SKM-1 treated with dmso at 0.1 percent for 144 hours (cell line): ENCODE results near the gene CCDC74B.
"Not testable (repeated sequence)": the region's sequence is repeated elsewhere in the genome, so short reads cannot be mapped to it uniquely, and the experiment has no call there.

Source experiments
- DNase-seq: peaks from one replicate; lab custom pipeline; 2025; ENCODE audit not compliant: unreplicated experiment; lab: John Stamatoyannopoulos, UW

CCDC74B gene

GRCh38 chr2:130145006-130145414, at the start of gene CCDC74B:
TSS of gene CCDC74B (minus strand) at chr2:130145112. CDS start at chr2:130144996, 116 bp downstream.
- DNase-seq, result not testable (repeated sequence)

GRCh38 chr2:130193824-130194223, 48.9 kb upstream of the CCDC74B start:
- DNase-seq, result not testable (repeated sequence)

GRCh38 chr2:130192451-130192850, 47.5 kb upstream of the CCDC74B start:
- DNase-seq, result not testable (repeated sequence)

- DNase-seq, result not testable (repeated sequence)
These were observed 46.4 kb upstream of the CCDC74B start for GRCh38 chr2:130191319-130191718.

GRCh38 chr2:130190237-130190636, 45.3 kb upstream of the CCDC74B start:
- DNase-seq, result no peak

GRCh38 chr2:130188958-130189357, 44.0 kb upstream of the CCDC74B start:
- DNase-seq, result not testable (repeated sequence)

GRCh38 chr2:130187859-130188792, 43.2 kb upstream of the CCDC74B start:
- DNase-seq, result not testable (repeated sequence)

- DNase-seq, result no peak
These were observed 42.4 kb upstream of the CCDC74B start for GRCh38 chr2:130187268-130187667.

- no peak for DNase-seq
These were observed 41.5 kb upstream of the CCDC74B start for GRCh38 chr2:130186391-130186790.

GRCh38 chr2:130185896-130186295, 41.0 kb upstream of the CCDC74B start:
- DNase-seq, result no peak

- no peak for DNase-seq
These were observed 40.5 kb upstream of the CCDC74B start for GRCh38 chr2:130185436-130185835.

- DNase-seq, result no peak
These were observed 38.8 kb upstream of the CCDC74B start for GRCh38 chr2:130183512-130184373.

- not testable (repeated sequence) for DNase-seq
These were observed 38.1 kb upstream of the CCDC74B start for GRCh38 chr2:130182826-130183511.

GRCh38 chr2:130181880-130182682, 37.2 kb upstream of the CCDC74B start, which contains the start of gene MZT2B:
TSS of gene MZT2B (plus strand) at chr2:130182262. CDS start at chr2:130182283, 21 bp downstream.
- DNase-seq, result peak; percentile 84

- DNase-seq, result peak; percentile 83
These were observed 36.5 kb upstream of the CCDC74B start, which contains the start of gene SMPD4 for GRCh38 chr2:130181325-130181879. TSS of gene SMPD4 (minus strand) at chr2:130181602. CDS start at chr2:130176592, 5,010 bp downstream.

- DNase-seq, result not testable (repeated sequence)
These were observed 35.8 kb upstream of the CCDC74B start for GRCh38 chr2:130180404-130181324.

- not testable (repeated sequence) for DNase-seq
These were observed 30.0 kb upstream of the CCDC74B start for GRCh38 chr2:130174866-130175265.

- no peak for DNase-seq
These were observed 25.0 kb upstream of the CCDC74B start for GRCh38 chr2:130169896-130170295.
